Neural cell (in vitro differentiated cells): ENCODE results near the gene FGFR4. TPM values are rescaled to one million over a fixed set of nuclear protein-coding genes. Genes with fewer than 3 reads are reported as not detected.

Source experiments
- H2AFZ ChIP-seq: fragments of 200-600, 300-800 bp; sonication (generic), shearing (Covaris generic); 2 replicates; pipeline ENCODE4 v1.6.0; 2014; ENCODE audit warnings: low read depth, mild to moderate bottlenecking, antibody characterized with exemption, low read length, moderate library complexity
- H3F3A ChIP-seq: fragments of 200-600 bp; shearing (Covaris generic); 2 replicates; pipeline ENCODE4 v1.6.1; 2016; ENCODE audit warnings: mild to moderate bottlenecking, moderate library complexity, mixed read lengths, antibody characterized with exemption, low read length; ENCODE audit not compliant: insufficient read depth, poor library complexity, severe bottlenecking
- H3K27ac ChIP-seq: fragments of 200-600, 300-800 bp; sonication (generic), shearing (Covaris generic); 2 replicates; pipeline ENCODE4 v1.5.1; 2014; ENCODE audit warnings: mild to moderate bottlenecking, low read length, moderate library complexity
- H3K27me3 ChIP-seq: fragments of 300-800, 200-600 bp; sonication (generic), shearing (Covaris generic); 2 replicates; pipeline ENCODE4 v1.6.0; 2014; ENCODE audit warnings: mild to moderate bottlenecking, low read depth, low read length, moderate library complexity; ENCODE audit not compliant: insufficient read depth
- H3K36me3 ChIP-seq: fragments of 300-800, 200-600 bp; sonication (generic), shearing (Covaris generic); 2 replicates; pipeline ENCODE4 v1.5.1; 2014; ENCODE audit warnings: mild to moderate bottlenecking, antibody characterized with exemption, low read length, moderate library complexity; ENCODE audit not compliant: insufficient read depth
- H3K4me2 ChIP-seq: fragments of 300-800, 200-600 bp; sonication (generic), shearing (Covaris generic); 2 replicates; pipeline ENCODE4 v1.6.0; 2014; ENCODE audit warnings: mild to moderate bottlenecking, low read length
- H3K4me3 ChIP-seq: fragments of 300-800, 200-600 bp; sonication (generic), shearing (Covaris generic); 2 replicates; pipeline ENCODE4 v1.5.1; 2014; ENCODE audit warnings: mild to moderate bottlenecking, low read length, moderate library complexity
- H3K79me2 ChIP-seq: fragments of 200-600 bp; shearing (Covaris generic); replicated peaks from 2 replicates; pipeline ENCODE4 v1.6.0; 2014; ENCODE audit warnings: mild to moderate bottlenecking, low read length, moderate library complexity; ENCODE audit not compliant: insufficient read depth
- H3K9ac ChIP-seq: fragments of 300-800, 200-600 bp; sonication (generic), shearing (Covaris generic); 2 replicates; pipeline ENCODE4 v1.6.1; 2016; ENCODE audit warnings: mild to moderate bottlenecking, low read length, mixed read lengths
- H3K9me2 ChIP-seq: fragments of 200-600 bp; shearing (Covaris generic); 2 replicates; pipeline ENCODE4 v1.6.1; 2016; ENCODE audit warnings: mild to moderate bottlenecking, low read length, mixed read lengths; ENCODE audit not compliant: insufficient read depth
- H3K9me3 ChIP-seq: fragments of 200-600, 300-800 bp; sonication (generic), shearing (Covaris generic); 2 replicates; pipeline ENCODE4 v1.6.1; 2016; ENCODE audit warnings: mild to moderate bottlenecking, mixed run types, low read length, moderate library complexity, mixed read lengths
- H4K20me1 ChIP-seq: fragments of 200-600 bp; shearing (Covaris generic); 2 replicates; pipeline ENCODE4 v1.6.1; 2016; ENCODE audit warnings: mild to moderate bottlenecking, mixed run types; ENCODE audit not compliant: insufficient read depth
- EP300 ChIP-seq: fragments of 450-650 bp; conservative IDR thresholded peaks from 2 replicates; pipeline ENCODE4 v1.6.1; 2014; ENCODE audit warnings: antibody characterized with exemption, mild to moderate bottlenecking, moderate library complexity; ENCODE audit not compliant: poor library complexity, severe bottlenecking
- EZH2 ChIP-seq: fragments of 200-600, 300-800 bp; shearing (Covaris generic), sonication (generic); IDR thresholded peaks from 2 replicates; pipeline ENCODE4 v1.6.1; 2014; ENCODE audit warnings: antibody characterized with exemption, low read length, borderline replicate concordance, mild to moderate bottlenecking; ENCODE audit not compliant: insufficient read depth, poor library complexity, severe bottlenecking
- MXI1 ChIP-seq: fragments of 450-650 bp; conservative IDR thresholded peaks from 2 replicates; pipeline ENCODE4 v1.6.1; 2014; ENCODE audit warnings: antibody characterized with exemption, mild to moderate bottlenecking; ENCODE audit not compliant: poor library complexity, severe bottlenecking
- POLR2AphosphoS5 ChIP-seq: IDR thresholded peaks from 2 replicates; pipeline ENCODE4 v1.6.1; 2012
- RAD21 ChIP-seq: fragments of 450-650 bp; conservative IDR thresholded peaks from 2 replicates; pipeline ENCODE4 v1.6.1; 2014; ENCODE audit warnings: antibody characterized with exemption, mild to moderate bottlenecking, moderate library complexity
- SMC3 ChIP-seq: fragments of 450-650 bp; conservative IDR thresholded peaks from 2 replicates; pipeline ENCODE4 v1.6.1; 2014; ENCODE audit warnings: antibody characterized with exemption, mild to moderate bottlenecking, moderate library complexity; ENCODE audit not compliant: poor library complexity
- TAF1 ChIP-seq: IDR thresholded peaks from 2 replicates; pipeline ENCODE4 v1.6.1; 2012; ENCODE audit warnings: low read depth
- polyA plus RNA-seq: library from polyadenylated mRNA; depleted of rRNA; stranded (reverse); fragments of >200 nt; gene quantifications from 2 replicates; pipeline ENCODE4 v1.2.3, GENCODE V29; 2014
- TF ChIP-seq, protein P1 (sequence below): fragments of 450-650 bp; IDR thresholded peaks from 2 replicates; pipeline ENCODE4 v1.5.1; 2014; ENCODE audit warnings: antibody characterized with exemption, mild to moderate bottlenecking, moderate library complexity; ENCODE audit not compliant: poor library complexity, severe bottlenecking
- TF ChIP-seq, protein P2 (sequence below): IDR thresholded peaks from 2 replicates; pipeline ENCODE4 v1.6.1; 2012; ENCODE audit warnings: borderline replicate concordance

Gene FGFR4
- polyA plus RNA-seq, 1 donor from 2014 or later = 14.8 TPM

DNA sequence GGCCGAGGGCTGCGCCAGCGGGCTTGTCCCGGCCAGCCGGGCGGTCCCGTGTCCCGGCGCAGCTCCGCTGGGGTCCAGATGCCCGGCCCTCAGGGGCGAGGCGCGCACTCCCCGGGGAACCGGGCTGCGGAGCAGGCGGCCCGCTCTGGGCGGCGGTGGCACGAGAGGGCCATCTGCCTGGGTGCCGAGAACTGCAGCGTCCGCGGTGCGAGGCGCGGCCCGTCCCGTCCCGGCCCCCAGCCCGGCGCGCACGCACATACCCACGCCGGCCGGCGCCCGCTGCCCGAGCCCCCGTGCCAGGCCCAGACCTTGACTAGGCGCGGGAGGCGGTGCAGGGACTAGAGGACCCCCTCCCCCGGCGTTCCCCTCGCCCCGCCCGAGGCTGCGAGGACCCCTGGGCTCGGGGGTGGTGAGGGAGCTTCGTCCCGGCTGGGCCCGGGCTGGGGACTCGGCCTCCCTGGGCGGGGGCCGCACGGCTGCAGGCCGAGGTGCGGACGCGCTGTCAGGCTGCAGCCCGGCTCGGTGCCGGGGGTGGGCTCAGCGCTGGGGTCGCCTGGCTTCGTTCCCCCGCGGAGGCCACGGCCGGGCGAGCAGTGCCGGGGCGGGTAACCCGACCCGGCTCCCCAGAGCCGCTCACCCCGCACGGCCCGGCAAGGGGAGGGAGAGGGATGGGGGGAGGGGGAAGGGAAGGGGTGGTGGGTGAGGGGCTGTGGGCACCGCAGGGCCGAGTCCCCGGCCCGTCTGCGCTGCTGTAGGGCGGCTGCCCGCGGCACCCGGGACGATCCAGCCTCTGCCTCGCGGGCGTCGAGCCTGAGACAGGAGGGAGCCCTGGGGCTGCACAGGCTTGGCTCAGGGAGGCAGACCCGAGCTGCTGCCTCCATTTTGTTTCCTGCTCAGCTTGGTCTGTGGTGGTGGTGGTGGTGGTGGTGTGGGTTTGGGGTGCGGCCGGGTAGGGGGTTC, 45.7 kb downstream of the FGFR4 start:
- H3K4me2 ChIP-seq = no peak overlapping the region
- no peaks in the 10 kb centered on the region for H3K9me2 ChIP-seq

DNA sequence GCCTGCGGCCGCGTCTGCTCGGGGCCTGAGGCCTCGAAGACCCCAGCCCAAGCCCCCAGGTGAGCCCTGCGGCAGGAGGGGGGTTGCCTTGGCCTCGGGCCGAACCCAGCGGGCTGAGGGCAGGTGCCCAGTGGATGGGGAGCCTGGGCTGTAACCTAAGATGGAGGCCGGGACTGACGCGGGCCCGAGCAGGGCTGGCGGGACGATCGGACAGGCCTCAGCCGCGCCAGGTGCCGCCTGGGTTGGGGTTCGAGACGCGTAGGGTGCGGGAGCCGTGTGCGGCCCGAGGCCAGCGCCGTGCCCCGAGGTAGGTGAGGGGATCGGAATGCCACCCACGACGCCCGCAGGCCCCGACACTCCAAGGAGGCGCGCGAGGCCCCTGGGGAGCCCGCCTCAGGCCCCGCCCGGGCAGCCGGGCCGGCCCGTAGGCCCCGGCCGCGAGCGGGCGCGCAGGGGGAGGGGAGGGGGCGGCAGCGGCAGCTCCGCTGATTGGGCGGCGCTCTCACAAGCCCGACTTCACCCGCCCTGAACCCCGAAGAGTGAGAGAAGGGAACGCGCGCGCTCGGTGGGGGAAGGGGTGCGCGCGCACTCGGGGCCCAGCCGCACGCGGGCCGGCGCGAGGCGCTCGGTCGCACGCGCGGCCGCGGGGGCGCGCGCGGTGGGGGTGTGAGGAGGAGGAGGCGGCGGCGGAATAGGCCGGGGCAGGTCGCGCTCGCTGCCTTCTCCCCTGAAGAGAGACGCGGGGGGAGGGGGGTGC, 46.6 kb downstream of the FGFR4 start, which contains the start of gene NSD1:
Gene NSD1 (plus strand): TSS at position 678 of the 757 bp plus-strand sequence. CDS start 1,331 bp downstream, outside the sequence.
- H4K20me1 ChIP-seq = no peaks in the 10 kb centered on the region
- peak within 1 kb of the TSS; percentile 71 for H3K4me3 ChIP-seq
- H3K79me2 ChIP-seq = peaks cover 20% of the 10 kb centered on the region
- peak within 1 kb of the TSS; percentile 65 for H2AFZ ChIP-seq
- H3K36me3 ChIP-seq = no peaks in the 10 kb centered on the region
- no peaks in the 10 kb centered on the region for H3K9me3 ChIP-seq
- H3K9ac ChIP-seq = peak within 1 kb of the TSS; percentile 77
- H3K9me2 ChIP-seq = no peaks in the 10 kb centered on the region
- H3K4me2 ChIP-seq = peak within 1 kb of the TSS; percentile 95
- peak within 1 kb of the TSS; percentile 60 for H3K27ac ChIP-seq
- H3K27me3 ChIP-seq = no peaks in the 10 kb centered on the region
- H3F3A ChIP-seq = no peaks in the 10 kb centered on the region
- TF ChIP-seq EP300 = peak; percentile 19
- TF ChIP-seq, protein P1, sequence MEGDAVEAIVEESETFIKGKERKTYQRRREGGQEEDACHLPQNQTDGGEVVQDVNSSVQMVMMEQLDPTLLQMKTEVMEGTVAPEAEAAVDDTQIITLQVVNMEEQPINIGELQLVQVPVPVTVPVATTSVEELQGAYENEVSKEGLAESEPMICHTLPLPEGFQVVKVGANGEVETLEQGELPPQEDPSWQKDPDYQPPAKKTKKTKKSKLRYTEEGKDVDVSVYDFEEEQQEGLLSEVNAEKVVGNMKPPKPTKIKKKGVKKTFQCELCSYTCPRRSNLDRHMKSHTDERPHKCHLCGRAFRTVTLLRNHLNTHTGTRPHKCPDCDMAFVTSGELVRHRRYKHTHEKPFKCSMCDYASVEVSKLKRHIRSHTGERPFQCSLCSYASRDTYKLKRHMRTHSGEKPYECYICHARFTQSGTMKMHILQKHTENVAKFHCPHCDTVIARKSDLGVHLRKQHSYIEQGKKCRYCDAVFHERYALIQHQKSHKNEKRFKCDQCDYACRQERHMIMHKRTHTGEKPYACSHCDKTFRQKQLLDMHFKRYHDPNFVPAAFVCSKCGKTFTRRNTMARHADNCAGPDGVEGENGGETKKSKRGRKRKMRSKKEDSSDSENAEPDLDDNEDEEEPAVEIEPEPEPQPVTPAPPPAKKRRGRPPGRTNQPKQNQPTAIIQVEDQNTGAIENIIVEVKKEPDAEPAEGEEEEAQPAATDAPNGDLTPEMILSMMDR = no peak
- TF ChIP-seq, protein P2, sequence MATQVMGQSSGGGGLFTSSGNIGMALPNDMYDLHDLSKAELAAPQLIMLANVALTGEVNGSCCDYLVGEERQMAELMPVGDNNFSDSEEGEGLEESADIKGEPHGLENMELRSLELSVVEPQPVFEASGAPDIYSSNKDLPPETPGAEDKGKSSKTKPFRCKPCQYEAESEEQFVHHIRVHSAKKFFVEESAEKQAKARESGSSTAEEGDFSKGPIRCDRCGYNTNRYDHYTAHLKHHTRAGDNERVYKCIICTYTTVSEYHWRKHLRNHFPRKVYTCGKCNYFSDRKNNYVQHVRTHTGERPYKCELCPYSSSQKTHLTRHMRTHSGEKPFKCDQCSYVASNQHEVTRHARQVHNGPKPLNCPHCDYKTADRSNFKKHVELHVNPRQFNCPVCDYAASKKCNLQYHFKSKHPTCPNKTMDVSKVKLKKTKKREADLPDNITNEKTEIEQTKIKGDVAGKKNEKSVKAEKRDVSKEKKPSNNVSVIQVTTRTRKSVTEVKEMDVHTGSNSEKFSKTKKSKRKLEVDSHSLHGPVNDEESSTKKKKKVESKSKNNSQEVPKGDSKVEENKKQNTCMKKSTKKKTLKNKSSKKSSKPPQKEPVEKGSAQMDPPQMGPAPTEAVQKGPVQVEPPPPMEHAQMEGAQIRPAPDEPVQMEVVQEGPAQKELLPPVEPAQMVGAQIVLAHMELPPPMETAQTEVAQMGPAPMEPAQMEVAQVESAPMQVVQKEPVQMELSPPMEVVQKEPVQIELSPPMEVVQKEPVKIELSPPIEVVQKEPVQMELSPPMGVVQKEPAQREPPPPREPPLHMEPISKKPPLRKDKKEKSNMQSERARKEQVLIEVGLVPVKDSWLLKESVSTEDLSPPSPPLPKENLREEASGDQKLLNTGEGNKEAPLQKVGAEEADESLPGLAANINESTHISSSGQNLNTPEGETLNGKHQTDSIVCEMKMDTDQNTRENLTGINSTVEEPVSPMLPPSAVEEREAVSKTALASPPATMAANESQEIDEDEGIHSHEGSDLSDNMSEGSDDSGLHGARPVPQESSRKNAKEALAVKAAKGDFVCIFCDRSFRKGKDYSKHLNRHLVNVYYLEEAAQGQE = no peak
- peak; percentile 72 for TF ChIP-seq POLR2AphosphoS5
- no peak for TF ChIP-seq MXI1
- no peak for TF ChIP-seq EZH2

More for the DNA sequence above, 45.7 kb downstream of the FGFR4 start:
- H3K36me3 ChIP-seq = no peaks in the 10 kb centered on the region
- peak overlapping the region; percentile 60 for H2AFZ ChIP-seq
- H3K27ac ChIP-seq = no peak overlapping the region
- H3K27me3 ChIP-seq = no peaks in the 10 kb centered on the region
- TF ChIP-seq EZH2 (no peak), POLR2AphosphoS5 (no peak), TAF1 (no peak), SMC3 (no peak), RAD21 (no peak), MXI1 (no peak), EP300 (no peak)
- TF ChIP-seq, protein P2 = no peak
- TF ChIP-seq, protein P1 = no peak
- no peaks in the 10 kb centered on the region for H4K20me1 ChIP-seq
- peaks cover 13% of the 10 kb centered on the region for H3K79me2 ChIP-seq
- peak overlapping the region; percentile 36 for H3K9ac ChIP-seq
- no peaks in the 10 kb centered on the region for H3F3A ChIP-seq
- no peaks in the 10 kb centered on the region for H3K9me3 ChIP-seq
- peak overlapping the region; percentile 33 for H3K4me3 ChIP-seq
